Panc1 (cell line): ENCODE data around the gene MND1. TPM values are rescaled to one million over a fixed set of nuclear protein-coding genes. Genes with fewer than 3 reads are reported as not detected.

Experiments used
- ATAC-seq: fragments of 200-7000 bp; cut with Tn5 transposase; 2 replicates; pipeline ENCODE4 v1.9.1; 2020; ENCODE audit warnings: mild to moderate bottlenecking, moderate library complexity
- BruUV-seq: library from RNA; stranded (reverse); fragments of 400-500 nt; replicated peaks from 2 replicates; lab custom pipeline; 2021; lab: Mats Ljungman, UMichigan
- CTCF ChIA-PET: fragments of 300-600 bp; sonication (Branson Sonifier 250); formaldehyde crosslinking; loops from one replicate; lab custom pipeline; 2022; ENCODE audit warnings: antibody characterized with exemption; lab: Charles Lee
- POLR2A ChIA-PET: fragments of 300-600 bp; sonication (Branson Sonifier 250); formaldehyde crosslinking; loops from one replicate; lab custom pipeline; 2022; ENCODE audit warnings: antibody characterized with exemption; lab: Charles Lee
- DNase-seq: peaks from one replicate; pipeline ENCODE4 v3.0.0-alpha.2; 2010; ENCODE audit warnings: low read depth, low spot score
- H3K27ac ChIP-seq: 2 replicates; pipeline ENCODE4 v1.5.1; 2011; ENCODE audit warnings: mild to moderate bottlenecking, low read length, inconsistent platforms
- H3K27me3 ChIP-seq: fragments of 200-500 bp; sonication (Bioruptor generic); 2 replicates; pipeline ENCODE4 v1.6.0; 2014; ENCODE audit warnings: low read length, inconsistent platforms; ENCODE audit not compliant: control insufficient read depth, insufficient read depth
- H3K36me3 ChIP-seq: fragments of 200-500 bp; sonication (Bioruptor generic); 2 replicates; pipeline ENCODE4 v1.5.1; 2014; ENCODE audit warnings: inconsistent platforms, mild to moderate bottlenecking, low read length, moderate library complexity; ENCODE audit not compliant: control insufficient read depth, insufficient read depth
- H3K4me1 ChIP-seq: 2 replicates; pipeline ENCODE4 v1.5.1; 2011; ENCODE audit warnings: inconsistent platforms, mild to moderate bottlenecking, low read length, moderate library complexity; ENCODE audit not compliant: control insufficient read depth, insufficient read depth
- H3K4me3 ChIP-seq, 2 experiments: 2 replicates each; pipeline ENCODE4 v1.5.1; 2011 to 2012; ENCODE audit warnings: low read depth in 2 of 2, low read length in 2 of 2, mild to moderate bottlenecking in 2 of 2, inconsistent platforms in 1 of 2, moderate library complexity in 1 of 2
- H3K9me3 ChIP-seq: fragments of 200-500 bp; sonication (Bioruptor generic); 2 replicates; pipeline ENCODE4 v1.5.1; 2014; ENCODE audit warnings: low read depth, mild to moderate bottlenecking, inconsistent platforms, low read length, moderate library complexity; ENCODE audit not compliant: control insufficient read depth, insufficient read depth
- CTCF ChIP-seq: fragments of 450-650 bp; IDR thresholded peaks from 2 replicates; pipeline ENCODE4 v1.5.1; 2017; ENCODE audit warnings: mild to moderate bottlenecking
- POLR2AphosphoS5 ChIP-seq: IDR thresholded peaks from 2 replicates; pipeline ENCODE4 v1.6.1; 2012; ENCODE audit warnings: mild to moderate bottlenecking, low read depth, low read length, moderate library complexity
- REST ChIP-seq, 2 experiments: IDR thresholded peaks; 2 replicates each; pipeline ENCODE4 v1.6.1; 2011 to 2012; ENCODE audit warnings: low read depth in 2 of 2, control low read depth in 1 of 2, low read length in 1 of 2, mild to moderate bottlenecking in 1 of 2, moderate library complexity in 1 of 2; ENCODE audit not compliant: insufficient read depth in 1 of 2
- SIN3A ChIP-seq: IDR thresholded peaks from 2 replicates; pipeline ENCODE4 v1.6.1; 2012; ENCODE audit warnings: low read depth, mild to moderate bottlenecking, low read length, moderate library complexity, borderline replicate concordance; ENCODE audit not compliant: insufficient read depth
- TCF7L2 ChIP-seq: IDR thresholded peaks from 2 replicates; pipeline ENCODE4 v1.6.1; 2011; ENCODE audit warnings: mild to moderate bottlenecking, low read depth, low read length, inconsistent platforms
- in situ Hi-C: cut with HindIII; loops from 2 replicates; pipeline ENCODE4 v1.10.0; 2016; ENCODE audit warnings: low sequenced_read_pairs, low pct_unique_long_range_greater_than_20kb
- intact Hi-C: fragments of 100-400 bp; cut with micrococcal nuclease; formaldehyde crosslinking; loops from one replicate; pipeline ENCODE4 v1.10.0; 2022; ENCODE audit not compliant: unreplicated experiment
- total RNA-seq: library from RNA; stranded (reverse); gene quantifications from one replicate; pipeline ENCODE4 v1.2.1, GENCODE V29; 2021; ENCODE audit not compliant: unreplicated experiment

The MND1 gene
- total RNA-seq, 1 experiment from 2014 or later = 9.4 TPM

GRCh38 chr4:153426207-153426885 is 81.9 kb downstream of the MND1 start:
- no peak for ATAC-seq
- no peak for TF ChIP-seq SIN3A
- no peak for TF ChIP-seq CTCF
- no peak for TF ChIP-seq POLR2AphosphoS5
- no peak for TF ChIP-seq TCF7L2
- no peak for TF ChIP-seq REST (IDR thresholded peaks at IDR 0.05; ENCODE audit: insufficient read depth in 1 of 2, low read depth in 2 of 2, low read length in 1 of 2)
- H3K27ac ChIP-seq = no peak overlapping the region
- H3K4me3 ChIP-seq = no peak overlapping the region
- intact Hi-C loops (no loop called here), in situ Hi-C loops (no loop called here)
- BruUV-seq = no TSS peak
- ChIA-PET CTCF (no interaction called here), POLR2A (no interaction called here)
- H3K4me1 ChIP-seq = no peaks in the 10 kb centered on the region
- no peaks in the 10 kb centered on the region for H3K36me3 ChIP-seq
- no peaks in the 10 kb centered on the region for H3K9me3 ChIP-seq
- DNase-seq = no peak
- no peaks in the 10 kb centered on the region for H3K27me3 ChIP-seq

DNA sequence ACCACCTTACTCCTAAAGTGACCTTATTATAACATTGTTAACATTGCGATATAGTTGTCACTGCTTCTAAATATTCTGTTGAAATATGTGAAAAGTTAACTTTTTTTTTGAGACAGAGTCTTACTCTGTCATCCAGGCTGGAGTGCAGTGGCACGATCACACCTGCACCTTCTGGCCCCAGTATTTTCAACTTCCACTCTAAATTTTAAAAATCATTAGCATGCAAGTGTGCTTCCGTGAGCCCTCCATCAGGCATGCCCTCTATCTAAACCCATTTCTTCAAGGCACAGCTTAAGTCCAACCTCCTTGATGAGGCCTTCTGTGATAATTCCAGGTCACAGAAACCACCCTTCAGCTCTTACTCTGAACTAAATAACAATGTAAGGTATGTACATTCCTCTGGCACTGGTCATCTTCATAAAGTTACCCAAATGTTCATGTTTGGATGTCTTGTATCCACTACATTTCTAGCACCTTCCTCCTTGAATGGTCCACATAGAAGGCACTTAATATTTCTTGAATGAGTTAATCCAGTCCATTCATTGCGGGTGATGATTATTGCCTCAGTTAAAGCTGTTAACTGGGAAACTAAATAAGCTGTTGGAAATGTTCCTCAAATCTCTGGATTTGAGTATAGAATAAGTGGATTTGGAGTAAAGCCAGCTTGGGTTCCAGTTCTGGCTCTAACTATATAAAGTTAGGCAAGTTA is 83.0 kb downstream of the MND1 start:
- in situ Hi-C loops (no loop called here), intact Hi-C loops (no loop called here)
- DNase-seq = no peak
- H3K27me3 ChIP-seq = no peaks in the 10 kb centered on the region
- no peak overlapping the region for H3K4me3 ChIP-seq
- no peak for ATAC-seq
- no TSS peak for BruUV-seq
- ChIA-PET CTCF (no interaction called here), POLR2A (no interaction called here)
- H3K27ac ChIP-seq = no peak overlapping the region
- no peak for TF ChIP-seq SIN3A
- no peak for TF ChIP-seq REST (IDR thresholded peaks at IDR 0.05; ENCODE audit: insufficient read depth in 1 of 2, low read depth in 2 of 2, low read length in 1 of 2)
- TF ChIP-seq CTCF = no peak
- no peak for TF ChIP-seq POLR2AphosphoS5
- TF ChIP-seq TCF7L2 = no peak
- no peaks in the 10 kb centered on the region for H3K36me3 ChIP-seq
- no peaks in the 10 kb centered on the region for H3K9me3 ChIP-seq
- H3K4me1 ChIP-seq = no peaks in the 10 kb centered on the region
